Caco-2 (cell line): Measurements from ENCODE around the gene NACA2. TPM values are rescaled to one million over a fixed set of nuclear protein-coding genes. Genes with fewer than 3 reads are reported as not detected.
"Not testable (repeated sequence)": the region's sequence is repeated elsewhere in the genome, so short reads cannot be mapped to it uniquely, and the experiment has no call there.

Source experiments
- BruUV-seq: library from RNA; stranded (reverse); fragments of 400-500 nt; replicated peaks from 2 replicates; lab custom pipeline; 2021; lab: Mats Ljungman, UMichigan
- CTCF ChIA-PET: fragments of 300-600 bp; sonication (Branson Sonifier 250); formaldehyde crosslinking; loops from one replicate; lab custom pipeline; 2022; ENCODE audit warnings: antibody characterized with exemption; lab: Charles Lee
- POLR2A ChIA-PET: fragments of 300-600 bp; sonication (Branson Sonifier 250); formaldehyde crosslinking; loops from one replicate; lab custom pipeline; 2022; ENCODE audit warnings: antibody characterized with exemption; lab: Charles Lee
- DNase-seq, 2 experiments: peaks; one replicate each; pipeline versions ENCODE4 v3.0.0 to v3.0.0-alpha.2; 2020 to 2022
- H3K27me3 ChIP-seq: replicated peaks from 2 replicates; pipeline ENCODE4 v1.6.0; 2011; ENCODE audit warnings: low read length; ENCODE audit not compliant: control insufficient read depth, insufficient read depth
- H3K36me3 ChIP-seq: 2 replicates; pipeline ENCODE4 v1.5.1; 2011; ENCODE audit warnings: low read length; ENCODE audit not compliant: control insufficient read depth, insufficient read depth
- H3K4me1 ChIP-seq: fragments of 250-450 bp; sonication (Bioruptor Pico); 2 replicates; pipeline ENCODE4 v1.5.1; 2020; ENCODE audit warnings: mild to moderate bottlenecking
- H3K4me3 ChIP-seq: 2 replicates; pipeline ENCODE4 v1.5.1; 2011; ENCODE audit warnings: low read depth, mild to moderate bottlenecking, control low read depth, low read length
- H3K9me3 ChIP-seq: fragments of 250-450 bp; sonication (Bioruptor Pico); 2 replicates; pipeline ENCODE4 v1.5.1; 2020; ENCODE audit warnings: mild to moderate bottlenecking, moderate library complexity
- H3K27ac Mint-ChIP-seq: one replicate; pipeline ENCODE4 v1.8.0; 2022; ENCODE audit warnings: mixed read lengths; ENCODE audit not compliant: unreplicated experiment
- H3K27me3 Mint-ChIP-seq: one replicate; pipeline ENCODE4 v1.8.0; 2022; ENCODE audit warnings: mixed read lengths; ENCODE audit not compliant: insufficient read depth, unreplicated experiment
- H3K36me3 Mint-ChIP-seq: one replicate; pipeline ENCODE4 v1.8.0; 2022; ENCODE audit warnings: mild to moderate bottlenecking, mixed read lengths; ENCODE audit not compliant: insufficient read depth, unreplicated experiment
- H3K4me1 Mint-ChIP-seq: one replicate; pipeline ENCODE4 v1.8.0; 2022; ENCODE audit warnings: low read depth, mixed read lengths; ENCODE audit not compliant: unreplicated experiment
- H3K4me3 Mint-ChIP-seq: one replicate; pipeline ENCODE4 v1.8.0; 2022; ENCODE audit warnings: mild to moderate bottlenecking, moderate library complexity, mixed read lengths; ENCODE audit not compliant: unreplicated experiment
- H3K9me3 Mint-ChIP-seq: one replicate; pipeline ENCODE4 v1.8.0; 2022; ENCODE audit warnings: mixed read lengths; ENCODE audit not compliant: unreplicated experiment
- CTCF ChIP-seq, 2 experiments: fragments of 200-600 bp in 1 of 2; IDR thresholded peaks; 1 replicate in 1 of 2; 2 replicates in 1 of 2; pipeline versions ENCODE4 v1.5.1 to v1.8.0; 2011 to 2022; ENCODE audit warnings: antibody characterized with exemption in 1 of 2, control low read depth in 1 of 2, inconsistent platforms in 1 of 2, low read depth in 1 of 2, low read length in 1 of 2, mild to moderate bottlenecking in 1 of 2, moderate library complexity in 1 of 2; ENCODE audit not compliant: insufficient read depth in 1 of 2, severe bottlenecking in 1 of 2, unreplicated experiment in 1 of 2
- intact Hi-C: fragments of 100-400 bp; cut with micrococcal nuclease; formaldehyde crosslinking; loops from one replicate; pipeline ENCODE4 v1.10.0; 2022; ENCODE audit not compliant: unreplicated experiment
- total RNA-seq: library from RNA; stranded (reverse); gene quantifications from 2 replicates; pipeline ENCODE4 v1.2.3, GENCODE V29; 2022

Gene NACA2
- total RNA-seq, 1 experiment from 2014 or later = not detected

DNA sequence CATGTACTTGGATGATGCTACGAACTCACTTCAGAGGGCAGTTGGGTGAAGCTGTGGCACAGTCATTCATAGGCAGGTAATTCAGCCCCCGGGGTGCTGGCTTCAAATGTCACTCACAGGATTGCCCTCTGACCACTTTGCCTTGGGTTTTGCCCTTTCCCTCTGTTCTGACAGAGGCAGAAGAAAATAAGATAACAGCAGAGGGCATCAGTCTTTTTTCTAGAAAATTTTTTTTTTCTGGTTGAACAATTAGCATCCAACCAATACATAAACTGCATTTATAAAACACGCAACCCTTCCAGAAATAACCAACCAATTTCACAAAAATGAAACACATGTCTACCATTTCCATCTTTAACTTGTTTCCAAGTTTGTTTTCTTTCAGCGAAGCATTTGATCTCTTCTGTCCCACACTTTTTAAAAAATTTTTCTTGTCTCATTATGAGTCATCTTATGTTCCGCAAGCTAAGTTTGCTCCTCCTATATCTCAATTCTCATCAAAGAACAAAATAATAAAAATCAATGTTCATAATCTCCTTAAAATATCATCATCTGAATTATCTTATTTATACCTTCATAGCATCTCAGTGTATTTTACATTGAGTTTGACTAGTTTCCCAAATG is 15.6 kb downstream of the NACA2 start:
- peaks cover 16% of the 10 kb centered on the region for H3K9me3 Mint-ChIP-seq
- no peaks in the 10 kb centered on the region for H3K27me3 Mint-ChIP-seq
- Histone ChIP-seq H3K36me3 (no peaks in the 10 kb centered on the region), H3K4me1 (no peaks in the 10 kb centered on the region), H3K4me3 (no peak overlapping the region), H3K27me3 (no peaks in the 10 kb centered on the region), H3K9me3 (peaks cover 8% of the 10 kb centered on the region; the same call in 1 of the 2 replicates)
- H3K36me3 Mint-ChIP-seq = no peaks in the 10 kb centered on the region
- intact Hi-C loops = loop anchor here (1.0 kb wide), 2 partner anchors 158 to 163 kb away; no protein-coding TSS in a partner anchor
- no peak for DNase-seq
- TF ChIP-seq CTCF (IDR thresholded peaks at IDR 0.05; ENCODE audit: insufficient read depth in 1 of 2, low read depth in 1 of 2, low read length in 1 of 2, severe bottlenecking in 1 of 2, unreplicated experiment in 1 of 2) = no peak
- ChIA-PET CTCF (interaction anchor here (0.6 to 1.7 kb wide), 6 partner anchors 8 to 603 kb away, joined by 3 to 40 read pairs (median 6); no protein-coding TSS in a partner anchor), POLR2A (interaction anchor here (0.7 kb wide), 1 partner anchor 129 kb away, joined by 3 read pairs; no protein-coding TSS in a partner anchor)
- H3K4me1 Mint-ChIP-seq = peaks cover 7% of the 10 kb centered on the region
- no TSS peak for BruUV-seq
- H3K27ac Mint-ChIP-seq = no peak overlapping the region
- no peak overlapping the region for H3K4me3 Mint-ChIP-seq

GRCh38 chr17:61574542-61575351 is 16.3 kb downstream of the NACA2 start:
- no peaks in the 10 kb centered on the region for H3K27me3 ChIP-seq
- no TSS peak for BruUV-seq
- TF ChIP-seq CTCF (IDR thresholded peaks at IDR 0.05; ENCODE audit: insufficient read depth in 1 of 2, low read depth in 1 of 2, low read length in 1 of 2, severe bottlenecking in 1 of 2, unreplicated experiment in 1 of 2) = peak; percentile 47 to 59
- ChIA-PET POLR2A (interaction anchor here (0.7 kb wide), 1 partner anchor 130 kb away, joined by 3 read pairs; no protein-coding TSS in a partner anchor), CTCF (interaction anchor here (0.6 to 1.7 kb wide), 8 partner anchors 9 to 603 kb away, joined by 3 to 40 read pairs (median 4); no protein-coding TSS in a partner anchor)
- DNase-seq = peak; percentile 67 to 73
- no peaks in the 10 kb centered on the region for H3K36me3 ChIP-seq
- Mint-ChIP-seq H3K9me3 (peaks cover 20% of the 10 kb centered on the region), H3K4me3 (no peak overlapping the region), H3K27ac (no peak overlapping the region), H3K27me3 (no peaks in the 10 kb centered on the region), H3K4me1 (peaks cover 7% of the 10 kb centered on the region), H3K36me3 (no peaks in the 10 kb centered on the region)
- H3K4me1 ChIP-seq = no peaks in the 10 kb centered on the region
- intact Hi-C loops = loop anchor here (1.0 kb wide), 3 partner anchors 23 to 162 kb away; no protein-coding TSS in a partner anchor
- H3K9me3 ChIP-seq = peaks cover 14% of the 10 kb centered on the region; the same call in 1 of the 2 replicates
- H3K4me3 ChIP-seq = no peak overlapping the region

GRCh38 chr17:61572547-61572946 is 18.5 kb downstream of the NACA2 start:
- intact Hi-C loops = not testable (repeated sequence)

More at GRCh38 chr17:61572547-61572946, 18.5 kb downstream of the NACA2 start:
- DNase-seq, H3K36me3 Mint-ChIP-seq, H3K27me3 ChIP-seq, H3K4me3 Mint-ChIP-seq, H3K4me3 ChIP-seq, POLR2A ChIA-PET, H3K4me1 ChIP-seq, BruUV-seq, H3K27ac Mint-ChIP-seq, H3K36me3 ChIP-seq, H3K27me3 Mint-ChIP-seq: not testable (repeated sequence)
- Mint-ChIP-seq H3K4me1 (peaks cover 17% of the 10 kb centered on the region), H3K9me3 (peaks cover 31% of the 10 kb centered on the region)
- CTCF ChIA-PET = interaction anchor here (1.4 kb wide), 1 partner anchor 160 kb away, joined by 3 read pairs; no protein-coding TSS in a partner anchor
- peaks cover 14% of the 10 kb centered on the region; the same call in 1 of the 2 replicates for H3K9me3 ChIP-seq
